GM23338 (cell line): Measurements from ENCODE around the gene GZF1. TPM values are rescaled to one million over a fixed set of nuclear protein-coding genes. Genes with fewer than 3 reads are reported as not detected.

ENCODE experiments used
- ATAC-seq: fragments of 200-7000 bp; cut with Tn5 transposase; 3 replicates; pipeline ENCODE4 v1.9.1; 2020
- DNase-seq: peaks from one replicate; pipeline ENCODE4 v3.0.0-alpha.2; 2015; ENCODE audit warnings: low spot score
- H2AFZ ChIP-seq: fragments of 200-600 bp; sonication (generic); 2 replicates; pipeline ENCODE4 v1.8.0; 2016; ENCODE audit warnings: antibody characterized with exemption, mild to moderate bottlenecking, moderate library complexity
- H3F3A ChIP-seq: fragments of 200-600 bp; sonication (generic); replicated peaks from 2 replicates; pipeline ENCODE4 v1.8.0; 2017; ENCODE audit warnings: antibody characterized with exemption, mixed run types, low read depth
- H3K27ac ChIP-seq: fragments of 200-600 bp; sonication (generic); 2 replicates; pipeline ENCODE4 v1.6.1; 2016; ENCODE audit warnings: low read depth
- H3K27me3 ChIP-seq: fragments of 200-600 bp; sonication (generic); 2 replicates; pipeline ENCODE4 v1.8.0; 2016; ENCODE audit warnings: mild to moderate bottlenecking, mixed run types, moderate library complexity; ENCODE audit not compliant: insufficient read depth
- H3K36me3 ChIP-seq: fragments of 200-600 bp; sonication (generic); 2 replicates; pipeline ENCODE4 v1.8.0; 2016; ENCODE audit warnings: mild to moderate bottlenecking; ENCODE audit not compliant: insufficient read depth
- H3K4me1 ChIP-seq: fragments of 200-600 bp; sonication (generic); 2 replicates; pipeline ENCODE4 v1.8.0; 2016; ENCODE audit warnings: mild to moderate bottlenecking, moderate library complexity; ENCODE audit not compliant: insufficient read depth
- H3K4me2 ChIP-seq: fragments of 200-600 bp; sonication (generic); 2 replicates; pipeline ENCODE4 v1.7.1; 2017; ENCODE audit warnings: mixed run types
- H3K4me3 ChIP-seq: fragments of 200-600 bp; sonication (generic); 2 replicates; pipeline ENCODE4 v1.6.1; 2016; ENCODE audit warnings: mixed run types
- H3K79me2 ChIP-seq: fragments of 200-600 bp; sonication (generic); replicated peaks from 2 replicates; pipeline ENCODE4 v1.8.0; 2017; ENCODE audit warnings: mild to moderate bottlenecking; ENCODE audit not compliant: insufficient read depth
- H3K9me2 ChIP-seq: fragments of 200-600 bp; sonication (generic); 2 replicates; pipeline ENCODE4 v1.8.0; 2017; ENCODE audit not compliant: insufficient read depth
- H4K20me1 ChIP-seq: fragments of 200-600 bp; sonication (generic); replicated peaks from 2 replicates; pipeline ENCODE4 v1.8.0; 2017; ENCODE audit warnings: mild to moderate bottlenecking; ENCODE audit not compliant: insufficient read depth
- H3K27ac Mint-ChIP-seq: 2 replicates; pipeline ENCODE4 v1.8.0; 2020; ENCODE audit warnings: inconsistent platforms, mild to moderate bottlenecking, moderate library complexity, mixed read lengths
- H3K27me3 Mint-ChIP-seq: 3 replicates; pipeline ENCODE4 v1.8.0; 2022; ENCODE audit warnings: low read depth, mild to moderate bottlenecking, moderate library complexity, mixed read lengths, inconsistent platforms; ENCODE audit not compliant: insufficient read depth, poor library complexity
- H3K36me3 Mint-ChIP-seq: 3 replicates; pipeline ENCODE4 v1.8.0; 2021; ENCODE audit warnings: low read depth, mild to moderate bottlenecking, inconsistent platforms, moderate library complexity, mixed read lengths
- H3K4me1 Mint-ChIP-seq: 3 replicates; pipeline ENCODE4 v1.8.0; 2020; ENCODE audit warnings: mild to moderate bottlenecking, inconsistent platforms, mixed read lengths
- H3K4me3 Mint-ChIP-seq: 3 replicates; pipeline ENCODE4 v1.8.0; 2021; ENCODE audit warnings: moderate library complexity, mild to moderate bottlenecking, inconsistent platforms, mixed read lengths
- H3K9me3 Mint-ChIP-seq: 3 replicates; pipeline ENCODE4 v1.8.0; 2020; ENCODE audit warnings: moderate library complexity, mild to moderate bottlenecking, inconsistent platforms, mixed read lengths
- EZH2phosphoT487 ChIP-seq: fragments of 200-600 bp; sonication (generic); IDR thresholded peaks from one replicate; pipeline ENCODE4 v1.8.1; 2018; ENCODE audit warnings: antibody characterized with exemption; ENCODE audit not compliant: unreplicated experiment
- NANOG ChIP-seq: IDR thresholded peaks from 2 replicates; pipeline ENCODE4 v1.6.1; 2016; ENCODE audit warnings: antibody characterized with exemption, borderline replicate concordance
- STAT1 ChIP-seq: IDR thresholded peaks from one replicate; pipeline ENCODE4 v1.6.1; 2016; ENCODE audit warnings: antibody characterized with exemption; ENCODE audit not compliant: unreplicated experiment
- polyA plus RNA-seq: library from polyadenylated mRNA; unstranded; fragments of >200 nt; fragmentation: Nextera tagmentation; extraction: Ambion mirVana; gene quantifications from 2 replicates; pipeline ENCODE4 v1.2.1, GENCODE V29; 2016
- total RNA-seq: library from RNA; depleted of rRNA; stranded (reverse); fragments of >200 nt; shearing (Covaris generic); gene quantifications from 2 replicates; pipeline ENCODE4 v1.2.3, GENCODE V29; 2014

Gene GZF1
- total and polyA plus RNA-seq, 2 experiments from 2014 or later, result 4.2 to 15.7 TPM

GRCh38 chr20:23327617-23328333 lies 34.2 kb upstream of the GZF1 start:
- Histone ChIP-seq H3K4me2 (no peak overlapping the region), H3K4me1 (peaks cover 3% of the 10 kb centered on the region; the same call in 1 of the 2 replicates), H3K4me3 (no peak overlapping the region), H3K27me3 (no peaks in the 10 kb centered on the region), H3F3A (no peaks in the 10 kb centered on the region), H3K9me2 (peaks cover 17% of the 10 kb centered on the region), H3K36me3 (no peaks in the 10 kb centered on the region), H3K79me2 (no peaks in the 10 kb centered on the region), H3K27ac (no peak overlapping the region), H4K20me1 (no peaks in the 10 kb centered on the region), H2AFZ (no peak overlapping the region)
- Mint-ChIP-seq H3K4me1 (peaks cover 9% of the 10 kb centered on the region; the same call in 2 of the 3 replicates), H3K4me3 (no peak overlapping the region), H3K27me3 (peaks cover 7% of the 10 kb centered on the region), H3K9me3 (peaks cover 12% of the 10 kb centered on the region), H3K36me3 (no peaks in the 10 kb centered on the region), H3K27ac (no peak overlapping the region)
- ATAC-seq (no peak), DNase-seq (no peak)
- no peak for TF ChIP-seq NANOG

GRCh38 chr20:23331450-23332350 lies 30.3 kb upstream of the GZF1 start:
- Histone ChIP-seq H3F3A (no peaks in the 10 kb centered on the region), H3K4me1 (no peaks in the 10 kb centered on the region), H3K79me2 (no peaks in the 10 kb centered on the region), H2AFZ (no peak overlapping the region), H3K27me3 (no peaks in the 10 kb centered on the region), H3K9me2 (peaks cover 12% of the 10 kb centered on the region; the same call in 1 of the 2 replicates), H3K4me2 (no peak overlapping the region), H3K27ac (no peak overlapping the region), H3K36me3 (no peaks in the 10 kb centered on the region), H4K20me1 (no peaks in the 10 kb centered on the region), H3K4me3 (no peak overlapping the region)
- Mint-ChIP-seq H3K9me3 (peaks cover 10% of the 10 kb centered on the region), H3K4me3 (no peak overlapping the region), H3K36me3 (no peaks in the 10 kb centered on the region), H3K27ac (no peak overlapping the region), H3K4me1 (no peaks in the 10 kb centered on the region; the same call in 2 of the 3 replicates), H3K27me3 (peaks cover 5% of the 10 kb centered on the region)
- no peak for ATAC-seq
- TF ChIP-seq NANOG, result no peak
- no peak for TF ChIP-seq EZH2phosphoT487
- no peak for TF ChIP-seq STAT1
- no peak for DNase-seq

GRCh38 chr20:23332467-23332866 lies 29.5 kb upstream of the GZF1 start:
- no peaks in the 10 kb centered on the region for H4K20me1 ChIP-seq
- no peak overlapping the region for H3K4me2 ChIP-seq
- no peak for ATAC-seq
- H3K9me3 Mint-ChIP-seq, result peaks cover 10% of the 10 kb centered on the region
- H3K36me3 Mint-ChIP-seq, result no peaks in the 10 kb centered on the region
- no peak overlapping the region for H3K4me3 Mint-ChIP-seq
- H3K27me3 Mint-ChIP-seq, result peaks cover 5% of the 10 kb centered on the region
- peaks cover 7% of the 10 kb centered on the region for H3K4me1 Mint-ChIP-seq
- H3K4me3 ChIP-seq, result no peak overlapping the region
- no peak overlapping the region for H3K27ac ChIP-seq
- H3K9me2 ChIP-seq, result peaks cover 9% of the 10 kb centered on the region; the same call in 1 of the 2 replicates
- no peaks in the 10 kb centered on the region for H3K79me2 ChIP-seq
- no peaks in the 10 kb centered on the region for H3K36me3 ChIP-seq
- no peak for DNase-seq
- H2AFZ ChIP-seq, result no peak overlapping the region
- H3F3A ChIP-seq, result no peaks in the 10 kb centered on the region
- H3K4me1 ChIP-seq, result no peaks in the 10 kb centered on the region
- H3K27ac Mint-ChIP-seq, result no peak overlapping the region
- H3K27me3 ChIP-seq, result no peaks in the 10 kb centered on the region
- no peak for TF ChIP-seq STAT1
